Mesendoderm (in vitro differentiated cells): ENCODE measurements around the gene PIP4K2B.
"Not testable (repeated sequence)": the region's sequence is repeated elsewhere in the genome, so short reads cannot be mapped to it uniquely, and the experiment has no call there.

Experiments used
- DNase-seq: peaks from one replicate; pipeline ENCODE4 v3.0.0; 2013
- H2AK5ac ChIP-seq: 2 replicates; pipeline ENCODE4 v1.6.1; 2013; ENCODE audit warnings: low read length, inconsistent platforms
- H2BK120ac ChIP-seq: 2 replicates; pipeline ENCODE4 v1.6.1; 2013; ENCODE audit warnings: low read depth, mild to moderate bottlenecking, low read length, moderate library complexity, mixed read lengths
- H2BK15ac ChIP-seq: replicated peaks from 2 replicates; pipeline ENCODE4 v1.6.1; 2013; ENCODE audit warnings: low read depth, mild to moderate bottlenecking, moderate library complexity
- H2BK5ac ChIP-seq: 2 replicates; pipeline ENCODE4 v1.6.1; 2013; ENCODE audit warnings: low read length, inconsistent platforms
- H3K18ac ChIP-seq: 2 replicates; pipeline ENCODE4 v1.6.1; 2013; ENCODE audit warnings: mild to moderate bottlenecking, low read length, mixed read lengths
- H3K23ac ChIP-seq: one replicate; pipeline ENCODE4 v1.6.1; 2013; ENCODE audit warnings: low read length
- H3K27ac ChIP-seq: 2 replicates; pipeline ENCODE4 v1.5.1; 2013; ENCODE audit warnings: low read depth, mild to moderate bottlenecking, inconsistent platforms, low read length, moderate library complexity
- H3K27me3 ChIP-seq: 2 replicates; pipeline ENCODE4 v1.6.1; 2013; ENCODE audit warnings: low read length, control low read depth, mild to moderate bottlenecking, inconsistent platforms; ENCODE audit not compliant: insufficient read depth, poor library complexity
- H3K36me3 ChIP-seq: 2 replicates; pipeline ENCODE4 v1.6.1; 2013; ENCODE audit warnings: low read length, inconsistent platforms; ENCODE audit not compliant: control insufficient read depth, insufficient read depth
- H3K4ac ChIP-seq: one replicate; pipeline ENCODE4 v1.6.1; 2013; ENCODE audit warnings: low read depth, mild to moderate bottlenecking, low read length, moderate library complexity
- H3K4me1 ChIP-seq: 2 replicates; pipeline ENCODE4 v1.6.1; 2013; ENCODE audit warnings: low read depth, low read length, inconsistent platforms; ENCODE audit not compliant: control insufficient read depth
- H3K4me2 ChIP-seq: 2 replicates; pipeline ENCODE4 v1.6.1; 2013; ENCODE audit warnings: low read length
- H3K4me3 ChIP-seq: 2 replicates; pipeline ENCODE4 v1.5.1; 2013; ENCODE audit warnings: mild to moderate bottlenecking, low read length
- H3K56ac ChIP-seq: one replicate; pipeline ENCODE4 v1.6.1; 2013; ENCODE audit warnings: low read length
- H3K79me1 ChIP-seq: 2 replicates; pipeline ENCODE4 v1.6.1; 2013; ENCODE audit warnings: low read length, inconsistent platforms
- H3K79me2 ChIP-seq: 2 replicates; pipeline ENCODE4 v1.6.1; 2013; ENCODE audit warnings: mild to moderate bottlenecking, low read length; ENCODE audit not compliant: control insufficient read depth, insufficient read depth
- H3K9ac ChIP-seq: 2 replicates; pipeline ENCODE4 v1.6.1; 2013; ENCODE audit warnings: low read length, inconsistent platforms
- H4K5ac ChIP-seq: one replicate; pipeline ENCODE4 v1.6.1; 2013; ENCODE audit warnings: low read length
- H4K8ac ChIP-seq: one replicate; pipeline ENCODE4 v1.6.1; 2013; ENCODE audit warnings: low read depth, mild to moderate bottlenecking, control low read depth, low read length, moderate library complexity
- WGBS: extraction: QIAGEN DNeasy Blood & Tissue Kit; methylation state at CpG from one replicate; pipeline ENCODE4 v1.1.7; 2013; ENCODE audit warnings: low lambda C conversion rate, missing lambda C conversion rate; ENCODE audit not compliant: insufficient coverage; ENCODE audit errors: extremely low coverage; 5-methylcytosine and 5-hydroxymethylcytosine counted together

PIP4K2B gene

GRCh38 chr17:38797158-38797490, 2.2 kb downstream of the PIP4K2B start:
- DNase-seq: no peak
- Histone ChIP-seq H3K56ac (no peak overlapping the region), H3K79me1 (peaks cover 23% of the 10 kb centered on the region), H3K79me2 (peaks cover 48% of the 10 kb centered on the region), H2BK15ac (no peak overlapping the region), H4K5ac (no peak overlapping the region), H3K4me1 (peaks cover 5% of the 10 kb centered on the region), H3K18ac (no peak overlapping the region), H3K4ac (no peak overlapping the region), H3K27me3 (no peaks in the 10 kb centered on the region), H3K36me3 (no peaks in the 10 kb centered on the region), H3K23ac (no peak overlapping the region), H2AK5ac (no peak overlapping the region), H4K8ac (no peak overlapping the region), H3K4me3 (no peak overlapping the region), H2BK5ac (no peak overlapping the region), H3K27ac (no peak overlapping the region), H2BK120ac (no peak overlapping the region), H3K9ac (peak overlapping the region; percentile 89), H3K4me2 (no peak overlapping the region)
- no CpG with 5 or more reads among the region's 5 CpGs for WGBS

GRCh38 chr17:38796451-38797157, 2.8 kb downstream of the PIP4K2B start:
- H2BK15ac ChIP-seq: no peak overlapping the region
- no peak overlapping the region for H2AK5ac ChIP-seq
- no peak overlapping the region for H2BK5ac ChIP-seq
- no peak overlapping the region for H4K8ac ChIP-seq
- no peak overlapping the region for H3K9ac ChIP-seq
- H4K5ac ChIP-seq: no peak overlapping the region
- no CpG with 5 or more reads among the region's 5 CpGs for WGBS
- H3K4me2 ChIP-seq: no peak overlapping the region
- H3K56ac ChIP-seq: no peak overlapping the region
- peaks cover 23% of the 10 kb centered on the region for H3K79me1 ChIP-seq
- H3K27me3 ChIP-seq: no peaks in the 10 kb centered on the region
- H2BK120ac ChIP-seq: no peak overlapping the region
- no peak overlapping the region for H3K23ac ChIP-seq
- no peak for DNase-seq
- no peak overlapping the region for H3K4ac ChIP-seq
- no peak overlapping the region for H3K4me3 ChIP-seq
- no peak overlapping the region for H3K18ac ChIP-seq
- peaks cover 5% of the 10 kb centered on the region for H3K4me1 ChIP-seq
- no peak overlapping the region for H3K27ac ChIP-seq
- H3K79me2 ChIP-seq: peaks cover 48% of the 10 kb centered on the region
- no peaks in the 10 kb centered on the region for H3K36me3 ChIP-seq

- WGBS: no CpG with 5 or more reads among the region's 5 CpGs
- H4K8ac ChIP-seq: no peak overlapping the region
- no peak overlapping the region for H3K23ac ChIP-seq
- no peak overlapping the region for H2AK5ac ChIP-seq
- peaks cover 50% of the 10 kb centered on the region for H3K79me2 ChIP-seq
- H2BK120ac ChIP-seq: no peak overlapping the region
- H3K9ac ChIP-seq: no peak overlapping the region
- no peak overlapping the region for H3K56ac ChIP-seq
- no peak overlapping the region for H3K4ac ChIP-seq
- no peaks in the 10 kb centered on the region for H3K36me3 ChIP-seq
- DNase-seq: no peak
- no peak overlapping the region for H4K5ac ChIP-seq
- H2BK5ac ChIP-seq: no peak overlapping the region
- H3K18ac ChIP-seq: no peak overlapping the region
- peaks cover 25% of the 10 kb centered on the region for H3K79me1 ChIP-seq
- H3K4me3 ChIP-seq: no peak overlapping the region
- peaks cover 9% of the 10 kb centered on the region for H3K4me1 ChIP-seq
- H3K27ac ChIP-seq: no peak overlapping the region
- no peak overlapping the region for H3K4me2 ChIP-seq
- H3K27me3 ChIP-seq: no peaks in the 10 kb centered on the region
- no peak overlapping the region for H2BK15ac ChIP-seq
Measured at GRCh38 chr17:38794221-38794620, 5.1 kb downstream of the PIP4K2B start.

DNA sequence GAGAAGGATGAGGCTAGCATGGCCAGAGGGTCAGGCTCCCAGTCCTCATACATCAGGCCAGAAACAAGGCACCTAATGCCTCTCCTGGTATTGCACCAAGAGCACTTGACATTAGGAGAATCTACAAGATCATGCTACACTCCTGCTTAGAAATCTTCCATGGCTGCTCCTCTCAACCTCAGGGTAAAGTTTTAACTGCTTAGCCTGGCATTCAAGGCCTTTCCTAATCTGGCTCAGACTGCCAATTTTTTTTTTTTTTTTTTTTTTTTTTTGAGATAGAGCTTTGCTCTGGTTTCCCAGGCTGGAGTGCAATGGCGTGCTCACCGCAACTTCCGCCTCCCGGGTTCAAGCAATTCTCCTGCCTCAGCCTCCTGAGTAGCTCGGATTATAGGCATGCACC, 8.2 kb downstream of the PIP4K2B start:
- WGBS: no CpG with 5 or more reads among the region's 5 CpGs
- peaks cover 4% of the 10 kb centered on the region for H3K4me1 ChIP-seq
- H2BK120ac ChIP-seq: no peak overlapping the region
- no peak for DNase-seq
- H2BK15ac ChIP-seq: no peak overlapping the region
- no peak overlapping the region for H2AK5ac ChIP-seq
- H3K36me3 ChIP-seq: peaks cover 5% of the 10 kb centered on the region
- H3K9ac ChIP-seq: no peak overlapping the region
- H3K27ac ChIP-seq: no peak overlapping the region
- peaks cover 20% of the 10 kb centered on the region for H3K79me2 ChIP-seq
- H4K8ac ChIP-seq: no peak overlapping the region
- H3K18ac ChIP-seq: no peak overlapping the region
- H3K79me1 ChIP-seq: peaks cover 14% of the 10 kb centered on the region
- no peaks in the 10 kb centered on the region for H3K27me3 ChIP-seq
- H4K5ac ChIP-seq: no peak overlapping the region
- no peak overlapping the region for H3K4ac ChIP-seq
- H3K56ac ChIP-seq: peak overlapping the region; percentile 30
- no peak overlapping the region for H2BK5ac ChIP-seq
- no peak overlapping the region for H3K23ac ChIP-seq
- no peak overlapping the region for H3K4me3 ChIP-seq
- H3K4me2 ChIP-seq: no peak overlapping the region

- no CpG with 5 or more reads among the region's 13 CpGs for WGBS
Measured at GRCh38 chr17:38790148-38790707, 9.1 kb downstream of the PIP4K2B start.

GRCh38 chr17:38789185-38789584, 10.2 kb downstream of the PIP4K2B start:
- Histone ChIP-seq H3K18ac (no peak overlapping the region), H3K9ac (no peak overlapping the region), H2BK15ac (no peak overlapping the region), H3K4me3 (no peak overlapping the region), H3K23ac (no peak overlapping the region), H3K56ac (no peak overlapping the region), H2AK5ac (no peak overlapping the region), H3K36me3 (peaks cover 10% of the 10 kb centered on the region), H3K4me1 (peaks cover 4% of the 10 kb centered on the region), H3K79me2 (peaks cover 13% of the 10 kb centered on the region), H4K5ac (no peak overlapping the region), H3K4me2 (no peak overlapping the region), H2BK120ac (no peak overlapping the region), H4K8ac (no peak overlapping the region), H3K27ac (no peak overlapping the region), H3K4ac (no peak overlapping the region), H3K79me1 (peaks cover 13% of the 10 kb centered on the region), H3K27me3 (no peaks in the 10 kb centered on the region), H2BK5ac (no peak overlapping the region)
- peak; percentile 94 for DNase-seq
- no CpG with 5 or more reads among the region's 1 CpG for WGBS

More at GRCh38 chr17:38790148-38790707, 9.1 kb downstream of the PIP4K2B start:
- H2BK120ac ChIP-seq, H4K8ac ChIP-seq, H3K4me1 ChIP-seq, H3K18ac ChIP-seq, H3K36me3 ChIP-seq, H3K27me3 ChIP-seq, H3K4ac ChIP-seq, H3K4me2 ChIP-seq, H4K5ac ChIP-seq, H3K23ac ChIP-seq, H3K56ac ChIP-seq, H2AK5ac ChIP-seq, H2BK15ac ChIP-seq, H2BK5ac ChIP-seq, H3K27ac ChIP-seq, H3K4me3 ChIP-seq, H3K9ac ChIP-seq: not testable (repeated sequence)
- Histone ChIP-seq H3K79me2 (peaks cover 16% of the 10 kb centered on the region), H3K79me1 (peaks cover 13% of the 10 kb centered on the region)
- peak; percentile 19 for DNase-seq
